Osteoblast (primary cell): ENCODE data around the gene PTPRN2. TPM values are rescaled to one million over a fixed set of nuclear protein-coding genes. Genes with fewer than 3 reads are reported as not detected.
A peak's percentile ranks its signal among the peaks of the same experiment; 100 is the strongest.

Experiments
- DNase-seq: peaks from one replicate; pipeline ENCODE4 v3.0.0; 2011; ENCODE audit warnings: low spot score, mixed read lengths; ENCODE audit not compliant: insufficient read length; ENCODE audit errors: missing footprints
- H2AFZ ChIP-seq: 2 replicates; pipeline ENCODE4 v1.6.0; 2011; ENCODE audit warnings: mild to moderate bottlenecking, low read length
- H3K27ac ChIP-seq: 2 replicates; pipeline ENCODE4 v1.5.1; 2011; ENCODE audit warnings: mild to moderate bottlenecking, low read depth, low read length, moderate library complexity
- H3K27me3 ChIP-seq: 2 replicates; pipeline ENCODE4 v1.6.0; 2012; ENCODE audit warnings: mild to moderate bottlenecking, control low read depth, inconsistent platforms, low read length, moderate library complexity; ENCODE audit not compliant: insufficient read depth
- H3K36me3 ChIP-seq: 2 replicates; pipeline ENCODE4 v1.5.1; 2011; ENCODE audit warnings: mild to moderate bottlenecking, low read length, control low read depth, moderate library complexity; ENCODE audit not compliant: insufficient read depth
- H3K4me1 ChIP-seq: 2 replicates; pipeline ENCODE4 v1.5.1; 2011; ENCODE audit warnings: mild to moderate bottlenecking, low read length, control low read depth, moderate library complexity; ENCODE audit not compliant: insufficient read depth
- H3K4me2 ChIP-seq: 2 replicates; pipeline ENCODE4 v1.6.0; 2011; ENCODE audit warnings: mild to moderate bottlenecking, low read length; ENCODE audit not compliant: insufficient read depth
- H3K4me3 ChIP-seq: fragments of 200-600 bp; sonication (generic); 3 replicates; pipeline ENCODE4 v1.5.1; 2012; ENCODE audit warnings: mild to moderate bottlenecking, low read length, inconsistent platforms; ENCODE audit not compliant: insufficient read depth
- H3K79me2 ChIP-seq: 2 replicates; pipeline ENCODE4 v1.6.0; 2012; ENCODE audit warnings: mild to moderate bottlenecking, low read length, control low read depth, inconsistent platforms; ENCODE audit not compliant: insufficient read depth
- H3K9me3 ChIP-seq: 2 replicates; pipeline ENCODE4 v1.5.1; 2011; ENCODE audit warnings: low read depth, low read length, control low read depth
- H4K20me1 ChIP-seq: 2 replicates; pipeline ENCODE4 v1.6.0; 2012; ENCODE audit warnings: mild to moderate bottlenecking, low read length, control low read depth; ENCODE audit not compliant: insufficient read depth
- CTCF ChIP-seq: IDR thresholded peaks from 2 replicates; pipeline ENCODE4 v1.5.1; 2011; ENCODE audit warnings: mild to moderate bottlenecking, low read depth, low read length, moderate library complexity; ENCODE audit errors: extremely low read depth
- total RNA-seq: library from RNA; depleted of rRNA; stranded (reverse); fragments of >200 nt; gene quantifications from 2 replicates; pipeline ENCODE4 v1.2.3, GENCODE V29; 2012

PTPRN2 gene
- total RNA-seq, 1 donor, result 0.36 TPM

GRCh38 chr7:158277219-158278141, 310.1 kb downstream of the PTPRN2 start:
- H3K9me3 ChIP-seq, result no peaks in the 10 kb centered on the region
- H3K79me2 ChIP-seq, result no peaks in the 10 kb centered on the region
- H4K20me1 ChIP-seq, result no peaks in the 10 kb centered on the region
- no peak for TF ChIP-seq CTCF
- H3K4me2 ChIP-seq, result no peak overlapping the region
- peak; percentile 67 for DNase-seq
- H3K4me1 ChIP-seq, result no peaks in the 10 kb centered on the region
- no peaks in the 10 kb centered on the region for H3K27me3 ChIP-seq
- H3K36me3 ChIP-seq, result no peaks in the 10 kb centered on the region
- H3K4me3 ChIP-seq, result no peak overlapping the region
- no peak overlapping the region for H3K27ac ChIP-seq
- H2AFZ ChIP-seq, result no peak overlapping the region

- Histone ChIP-seq H2AFZ (no peak overlapping the region), H3K9me3 (no peaks in the 10 kb centered on the region), H3K4me1 (no peaks in the 10 kb centered on the region), H4K20me1 (no peaks in the 10 kb centered on the region), H3K27me3 (no peaks in the 10 kb centered on the region), H3K27ac (no peak overlapping the region), H3K79me2 (no peaks in the 10 kb centered on the region), H3K36me3 (no peaks in the 10 kb centered on the region), H3K4me2 (no peak overlapping the region), H3K4me3 (no peak overlapping the region)
- no peak for TF ChIP-seq CTCF
- peak; percentile 34 for DNase-seq
Observed at GRCh38 chr7:158276414-158277218, 311.0 kb downstream of the PTPRN2 start.

GRCh38 chr7:158275711-158276413, 311.8 kb downstream of the PTPRN2 start:
- Histone ChIP-seq H3K4me3 (no peak overlapping the region), H2AFZ (no peak overlapping the region), H3K27ac (no peak overlapping the region), H3K79me2 (no peaks in the 10 kb centered on the region), H3K4me2 (no peak overlapping the region), H3K27me3 (no peaks in the 10 kb centered on the region), H3K4me1 (no peaks in the 10 kb centered on the region), H3K9me3 (no peaks in the 10 kb centered on the region), H3K36me3 (no peaks in the 10 kb centered on the region), H4K20me1 (no peaks in the 10 kb centered on the region)
- peak; percentile 38 for DNase-seq
- TF ChIP-seq CTCF, result no peak
